NCI-H1417 treated with DMSO at 0.1 percent for 48 hours (cell line): ENCODE measurements around the gene CALD1.

Experiments
- DNase-seq: peaks from one replicate; lab custom pipeline; 2025; lab: John Stamatoyannopoulos, UW

CALD1 gene

GRCh38 chr7:134787064-134787463, 7.6 kb downstream of the CALD1 start:
- no peak for DNase-seq

GRCh38 chr7:134787720-134788119, 8.3 kb downstream of the CALD1 start:
- DNase-seq, result no peak

- DNase-seq, result no peak
Observed at GRCh38 chr7:134788191-134788590, 8.8 kb downstream of the CALD1 start.

GRCh38 chr7:134789967-134790685, 10.7 kb downstream of the CALD1 start:
- DNase-seq, result no peak

GRCh38 chr7:134792968-134793367, 13.5 kb downstream of the CALD1 start:
- no peak for DNase-seq

GRCh38 chr7:134795231-134795630, 15.8 kb downstream of the CALD1 start:
- no peak for DNase-seq

GRCh38 chr7:134798155-134798554, 18.7 kb downstream of the CALD1 start:
- no peak for DNase-seq

- no peak for DNase-seq
Observed at GRCh38 chr7:134799377-134799776, 19.9 kb downstream of the CALD1 start.

- DNase-seq, result no peak
Observed at GRCh38 chr7:134802762-134803161, 23.3 kb downstream of the CALD1 start.

GRCh38 chr7:134804351-134804750, 24.9 kb downstream of the CALD1 start:
- DNase-seq, result no peak

GRCh38 chr7:134804854-134805253, 25.4 kb downstream of the CALD1 start:
- DNase-seq, result no peak

GRCh38 chr7:134806197-134806596, 26.8 kb downstream of the CALD1 start:
- DNase-seq, result no peak

- DNase-seq, result no peak
Observed at GRCh38 chr7:134809616-134810015, 30.2 kb downstream of the CALD1 start.

GRCh38 chr7:134811765-134812164, 32.3 kb downstream of the CALD1 start:
- no peak for DNase-seq

GRCh38 chr7:134813663-134814396, 34.4 kb downstream of the CALD1 start:
- no peak for DNase-seq

GRCh38 chr7:134814730-134815364, 35.4 kb downstream of the CALD1 start:
- no peak for DNase-seq

GRCh38 chr7:134818613-134819345, 39.3 kb downstream of the CALD1 start:
- no peak for DNase-seq

- DNase-seq, result no peak
Observed at GRCh38 chr7:134819401-134819800, 40.0 kb downstream of the CALD1 start.

GRCh38 chr7:134820295-134820694, 40.9 kb downstream of the CALD1 start:
- no peak for DNase-seq

GRCh38 chr7:134820778-134821177, 41.3 kb downstream of the CALD1 start:
- no peak for DNase-seq

GRCh38 chr7:134823400-134823799, 44.0 kb downstream of the CALD1 start:
- no peak for DNase-seq

- no peak for DNase-seq
Observed at GRCh38 chr7:134825666-134826065, 46.2 kb downstream of the CALD1 start.
